HEK293T (cell line): ENCODE results near the gene ITGA4.

Experiments
- BHLHE40 ChIP-seq: fragments of 450-650 bp; IDR thresholded peaks from 2 replicates; pipeline ENCODE4 v1.6.1; 2016; ENCODE audit warnings: mild to moderate bottlenecking, moderate library complexity, borderline replicate concordance
- ELF4 ChIP-seq: fragments of 450-650 bp; IDR thresholded peaks from 2 replicates; pipeline ENCODE4 v1.6.1; 2017; ENCODE audit warnings: antibody characterized with exemption
- FOXA1 ChIP-seq: fragments of 450-650 bp; IDR thresholded peaks from 2 replicates; pipeline ENCODE4 v1.6.1; 2016; ENCODE audit warnings: mild to moderate bottlenecking
- FOXK2 ChIP-seq: fragments of 450-650 bp; IDR thresholded peaks from 2 replicates; pipeline ENCODE4 v1.6.1; 2016; ENCODE audit warnings: mild to moderate bottlenecking
- FOXM1 ChIP-seq: fragments of 450-650 bp; IDR thresholded peaks from 2 replicates; pipeline ENCODE4 v1.6.1; 2017; ENCODE audit warnings: mild to moderate bottlenecking, borderline replicate concordance
- NFRKB ChIP-seq: fragments of 450-650 bp; IDR thresholded peaks from 2 replicates; pipeline ENCODE4 v1.6.1; 2016; ENCODE audit warnings: mild to moderate bottlenecking, moderate library complexity
- PKNOX1 ChIP-seq: fragments of 450-650 bp; IDR thresholded peaks from 2 replicates; pipeline ENCODE4 v1.6.1; 2016
- SUZ12 ChIP-seq: fragments of 450-650 bp; IDR thresholded peaks from 2 replicates; pipeline ENCODE4 v1.6.1; 2016; ENCODE audit warnings: mild to moderate bottlenecking
- TARDBP ChIP-seq: fragments of 450-650 bp; IDR thresholded peaks from 2 replicates; pipeline ENCODE4 v1.6.1; 2016

- TF ChIP-seq ELF4 (no peak), FOXA1 (no peak), PKNOX1 (no peak), SUZ12 (no peak), TARDBP (no peak), BHLHE40 (no peak), FOXM1 (no peak), FOXK2 (no peak), NFRKB (no peak)
Observed at GRCh38 chr2:181526014-181526413, 68.8 kb downstream of the ITGA4 start.
